ENCODE results near the gene C15orf40.

C15orf40 gene

DNA sequence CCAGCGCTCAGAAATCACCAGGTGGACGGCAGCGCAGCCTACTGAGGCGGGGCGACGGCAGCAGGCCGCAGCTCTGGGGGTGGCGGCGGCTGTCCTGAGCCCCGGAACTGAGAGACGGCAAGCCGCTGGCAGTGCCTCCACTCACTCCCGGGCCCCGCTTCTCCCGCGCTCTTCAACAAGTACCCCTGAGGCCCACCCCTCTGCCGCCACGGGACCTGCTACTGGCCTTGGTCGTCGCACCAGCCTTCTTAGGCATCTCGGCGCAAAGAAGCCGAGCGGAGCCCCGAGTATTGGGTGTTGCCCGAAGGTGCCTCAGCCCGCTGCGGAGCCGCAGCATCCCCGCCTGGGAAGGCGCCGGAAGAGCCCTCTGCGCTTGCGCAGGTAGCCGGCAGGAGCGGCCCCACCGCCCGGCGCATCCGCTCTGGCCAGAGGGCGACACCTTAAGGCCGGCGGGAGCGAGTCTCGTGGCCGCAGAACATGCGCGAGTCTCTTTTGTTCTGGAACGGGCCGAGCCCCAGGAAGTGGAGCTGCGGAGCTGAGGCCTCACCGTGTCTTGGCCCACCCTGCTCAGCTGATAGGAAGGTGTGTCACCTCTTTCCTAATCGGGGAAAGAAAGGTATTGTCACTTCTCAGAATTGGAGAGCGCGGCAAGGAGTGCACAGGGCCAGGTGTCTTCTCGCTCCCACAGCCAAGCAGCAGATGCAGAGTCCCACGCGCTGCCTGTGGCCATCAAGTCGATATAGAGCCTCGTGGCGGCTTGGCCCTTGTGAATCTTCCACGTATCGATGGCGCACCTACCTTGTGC is at the start of gene C15orf40:
C15orf40 (minus strand) TSS at position 369 of the 805 bp plus-strand sequence; CDS start at position 337, 32 bp downstream.
- DNase-seq (ENCODE audit: low read depth, low spot score) = peak; percentile 90
- H3K4me3 ChIP-seq (ENCODE audit: low read depth, low read length) = peak within 1 kb of the TSS; percentile 95
- in situ Hi-C loops (cut with HindIII; ENCODE audit: low sequenced_read_pairs) = loop anchor here (25.0 kb wide), 1 partner anchor 474 kb away; the partner anchor contains the start of gene RPS17
- TF ChIP-seq, protein P1, sequence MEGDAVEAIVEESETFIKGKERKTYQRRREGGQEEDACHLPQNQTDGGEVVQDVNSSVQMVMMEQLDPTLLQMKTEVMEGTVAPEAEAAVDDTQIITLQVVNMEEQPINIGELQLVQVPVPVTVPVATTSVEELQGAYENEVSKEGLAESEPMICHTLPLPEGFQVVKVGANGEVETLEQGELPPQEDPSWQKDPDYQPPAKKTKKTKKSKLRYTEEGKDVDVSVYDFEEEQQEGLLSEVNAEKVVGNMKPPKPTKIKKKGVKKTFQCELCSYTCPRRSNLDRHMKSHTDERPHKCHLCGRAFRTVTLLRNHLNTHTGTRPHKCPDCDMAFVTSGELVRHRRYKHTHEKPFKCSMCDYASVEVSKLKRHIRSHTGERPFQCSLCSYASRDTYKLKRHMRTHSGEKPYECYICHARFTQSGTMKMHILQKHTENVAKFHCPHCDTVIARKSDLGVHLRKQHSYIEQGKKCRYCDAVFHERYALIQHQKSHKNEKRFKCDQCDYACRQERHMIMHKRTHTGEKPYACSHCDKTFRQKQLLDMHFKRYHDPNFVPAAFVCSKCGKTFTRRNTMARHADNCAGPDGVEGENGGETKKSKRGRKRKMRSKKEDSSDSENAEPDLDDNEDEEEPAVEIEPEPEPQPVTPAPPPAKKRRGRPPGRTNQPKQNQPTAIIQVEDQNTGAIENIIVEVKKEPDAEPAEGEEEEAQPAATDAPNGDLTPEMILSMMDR (IDR thresholded peaks at IDR 0.05; ENCODE audit: low read depth, low read length) = peak; percentile 71

DNA sequence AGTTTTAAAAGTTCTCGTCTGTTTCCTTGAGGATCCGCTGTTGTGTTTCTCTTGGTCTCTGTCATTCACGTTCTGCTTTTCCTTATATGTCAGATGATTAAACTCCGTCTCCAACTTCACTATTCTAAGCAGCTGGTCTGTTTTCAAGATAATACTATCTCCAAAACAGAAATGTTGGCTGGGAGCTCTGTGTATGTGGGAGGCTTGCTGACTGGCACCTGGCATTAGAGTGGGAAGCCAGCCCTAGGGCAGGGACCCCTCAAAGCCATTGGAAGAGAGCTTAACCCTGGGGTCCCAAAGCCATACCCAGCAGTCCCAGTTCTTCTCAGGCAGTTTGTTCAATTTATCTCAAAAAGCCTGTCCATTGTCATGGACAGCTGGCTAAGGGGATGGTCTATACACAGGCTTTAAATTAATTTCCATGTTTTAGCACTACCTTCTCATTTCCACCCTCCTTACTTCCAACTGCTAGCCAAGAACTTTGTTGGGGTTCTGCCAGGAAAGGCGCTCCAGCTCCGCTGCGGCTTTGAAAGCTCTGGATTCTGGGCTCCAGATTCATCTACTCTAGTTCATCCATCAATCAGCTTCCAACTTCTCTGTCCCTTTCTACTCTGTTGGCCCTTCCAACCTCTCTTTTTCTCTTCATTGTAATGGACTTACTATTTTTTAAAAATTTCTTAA is 46.4 kb upstream of the C15orf40 start:
- in situ Hi-C loops (cut with HindIII; ENCODE audit: low sequenced_read_pairs) = no loop called here
- H3K4me3 ChIP-seq (ENCODE audit: low read depth, low read length) = no peak overlapping the region
- DNase-seq (ENCODE audit: low read depth, low spot score) = no peak
- TF ChIP-seq, protein P1 (IDR thresholded peaks at IDR 0.05; ENCODE audit: low read depth, low read length) = no peak

DNA sequence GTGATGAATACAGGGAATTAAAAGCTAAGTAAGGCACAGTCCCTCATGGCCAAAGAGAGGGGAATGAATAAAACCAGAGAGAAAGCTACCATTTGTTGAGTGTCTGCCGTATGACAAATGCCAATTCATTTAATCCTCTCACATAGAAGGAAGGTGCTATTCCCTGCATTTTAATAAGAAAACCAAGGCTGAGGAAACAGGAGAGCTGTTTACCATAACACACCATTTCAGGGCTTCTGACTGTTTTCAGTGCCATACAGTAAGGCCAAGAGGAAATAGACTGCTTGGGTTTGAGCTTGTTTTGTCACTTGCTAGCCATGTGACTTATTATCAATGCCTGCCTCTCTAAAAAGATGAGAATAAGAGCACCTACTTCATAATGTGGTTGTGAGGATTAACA is 45.6 kb upstream of the C15orf40 start:
- TF ChIP-seq, protein P1 (IDR thresholded peaks at IDR 0.05; ENCODE audit: low read depth, low read length) = no peak
- no peak overlapping the region for H3K4me3 ChIP-seq (ENCODE audit: low read depth, low read length)
- in situ Hi-C loops (cut with HindIII; ENCODE audit: low sequenced_read_pairs) = no loop called here

DNA sequence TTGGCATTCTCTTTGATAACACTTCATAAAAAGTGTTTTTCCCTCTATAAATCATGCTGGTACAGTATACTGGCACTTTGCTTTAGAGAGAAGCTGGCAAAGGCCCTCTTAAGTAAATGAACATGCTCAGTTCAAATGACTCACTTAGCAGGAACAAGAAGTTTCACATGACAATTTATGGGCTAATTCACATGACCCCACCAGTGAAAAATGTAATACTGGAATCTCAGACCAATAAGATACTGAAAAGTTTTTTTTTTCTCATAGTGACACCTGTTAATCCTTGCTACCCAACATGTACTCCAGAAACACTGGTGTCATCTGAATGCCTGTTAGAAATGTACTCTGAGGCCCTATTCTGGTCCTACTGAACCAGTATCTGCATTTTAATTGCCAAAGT is 41.7 kb upstream of the C15orf40 start:
- in situ Hi-C loops (cut with HindIII; ENCODE audit: low sequenced_read_pairs) = no loop called here
- H3K4me3 ChIP-seq (ENCODE audit: low read depth, low read length) = no peak overlapping the region
- TF ChIP-seq, protein P1 (IDR thresholded peaks at IDR 0.05; ENCODE audit: low read depth, low read length) = no peak
- DNase-seq (ENCODE audit: low read depth, low spot score) = peak; percentile 56

More for the DNA sequence above, 45.6 kb upstream of the C15orf40 start:
- no peak for DNase-seq (ENCODE audit: low read depth, low spot score)

DNA sequence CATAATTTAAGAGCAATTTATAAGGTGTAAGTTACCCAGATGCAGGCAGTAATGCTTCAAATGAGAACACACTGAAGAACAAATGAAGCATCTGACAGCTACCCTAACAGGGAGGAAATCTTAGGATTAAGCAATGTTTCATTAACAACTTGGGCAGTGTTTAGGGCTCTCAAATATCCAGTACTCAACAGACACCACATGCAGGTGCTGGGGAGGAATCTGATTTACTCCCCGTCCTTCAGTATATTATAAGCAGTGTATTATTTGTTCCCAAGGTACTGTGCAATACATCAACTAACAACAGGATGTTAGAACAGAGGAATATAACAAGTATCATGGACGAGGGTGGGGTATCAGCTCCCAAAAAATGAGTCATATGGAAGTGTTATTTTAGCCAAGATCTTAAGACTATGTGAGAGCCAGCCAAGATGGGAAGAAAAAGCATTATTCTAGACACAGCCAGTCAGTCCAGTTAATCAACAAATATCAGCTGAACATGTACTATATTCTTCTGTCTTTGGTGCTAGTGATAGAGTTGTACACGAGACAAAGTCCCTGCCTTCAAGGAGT is 35.2 kb upstream of the C15orf40 start:
- in situ Hi-C loops (cut with HindIII; ENCODE audit: low sequenced_read_pairs) = no loop called here
- DNase-seq (ENCODE audit: low read depth, low spot score) = peak; percentile 63
- H3K4me3 ChIP-seq (ENCODE audit: low read depth, low read length) = no peak overlapping the region
- TF ChIP-seq, protein P1 (IDR thresholded peaks at IDR 0.05; ENCODE audit: low read depth, low read length) = no peak

DNA sequence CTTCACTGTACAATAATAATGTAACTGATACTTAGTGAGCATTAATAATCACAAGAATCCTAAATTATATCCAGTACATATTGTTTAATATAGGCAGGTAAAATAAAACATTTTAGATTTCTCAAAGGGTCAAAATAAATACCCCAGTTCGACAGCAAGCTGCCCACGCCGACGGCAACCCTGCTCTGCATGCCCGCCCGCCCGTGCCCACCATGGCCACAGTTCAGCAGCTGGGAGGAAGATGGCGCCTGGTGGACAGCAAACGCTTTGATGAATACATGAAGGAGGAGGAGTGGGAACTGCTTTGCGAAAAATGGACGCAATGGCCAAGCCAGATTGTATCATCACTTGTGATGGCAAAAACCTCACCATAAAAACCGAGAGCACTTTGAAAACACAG is 32.7 kb upstream of the C15orf40 start:
- in situ Hi-C loops (cut with HindIII; ENCODE audit: low sequenced_read_pairs) = no loop called here
- DNase-seq (ENCODE audit: low read depth, low spot score) = no peak
- H3K4me3 ChIP-seq (ENCODE audit: low read depth, low read length) = no peak overlapping the region
- TF ChIP-seq, protein P1 (IDR thresholded peaks at IDR 0.05; ENCODE audit: low read depth, low read length) = no peak

All from astrocyte of the spinal cord (primary cell).